Upper lobe of left lung (tissue), 4 donors: Measurements from ENCODE around the gene PRAMEF5.
"Not testable (repeated sequence)": the region's sequence is repeated elsewhere in the genome, so short reads cannot be mapped to it uniquely, and the experiment has no call there.

Experiments used
- CTCF ChIP-seq, 6 experiments: fragments of 450-650 bp in 4 of 6; fragments of 200-600 bp in 2 of 6; sonication (generic) in 2 of 6; IDR thresholded peaks; one replicate each; pipeline ENCODE4 v1.5.1; 2016 to 2019; ENCODE audit warnings: antibody characterized with exemption in 6 of 6
- POLR2A ChIP-seq, 4 donors: fragments of 450-650 bp; IDR thresholded peaks; one replicate each; pipeline ENCODE4 v1.5.1; 2016 to 2017; ENCODE audit warnings: antibody characterized with exemption in 4 of 4, mild to moderate bottlenecking in 2 of 4
- POLR2AphosphoS5 ChIP-seq, 2 donors: sonication (generic); formaldehyde crosslinking; IDR thresholded peaks; one replicate each; pipeline ENCODE4 v1.5.1; 2017; ENCODE audit warnings: antibody characterized with exemption in 2 of 2

DNA sequence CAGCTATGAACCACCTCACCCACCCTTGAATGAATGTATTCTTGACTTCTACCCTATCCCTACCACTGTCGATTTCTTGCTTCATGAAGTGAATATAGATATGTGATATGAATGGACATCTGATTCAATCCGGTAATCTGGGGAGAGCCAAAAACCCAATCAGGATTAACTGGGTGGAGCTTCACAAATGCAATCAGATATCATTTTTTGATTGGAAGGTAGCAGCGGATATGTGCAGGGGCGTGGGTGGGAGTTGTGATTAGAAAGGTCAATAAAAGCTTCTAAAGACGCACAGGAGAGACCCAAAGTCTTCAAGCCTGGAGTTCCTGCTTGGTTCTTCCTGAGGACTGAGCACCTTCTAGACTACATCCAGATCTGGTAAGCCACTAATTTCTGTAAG is at the start of gene PRAMEF5:
- TF ChIP-seq CTCF, POLR2A, POLR2AphosphoS5 (IDR thresholded peaks at IDR 0.05): not testable (repeated sequence)
